ENCODE data around the gene MLLT3.

DNA sequence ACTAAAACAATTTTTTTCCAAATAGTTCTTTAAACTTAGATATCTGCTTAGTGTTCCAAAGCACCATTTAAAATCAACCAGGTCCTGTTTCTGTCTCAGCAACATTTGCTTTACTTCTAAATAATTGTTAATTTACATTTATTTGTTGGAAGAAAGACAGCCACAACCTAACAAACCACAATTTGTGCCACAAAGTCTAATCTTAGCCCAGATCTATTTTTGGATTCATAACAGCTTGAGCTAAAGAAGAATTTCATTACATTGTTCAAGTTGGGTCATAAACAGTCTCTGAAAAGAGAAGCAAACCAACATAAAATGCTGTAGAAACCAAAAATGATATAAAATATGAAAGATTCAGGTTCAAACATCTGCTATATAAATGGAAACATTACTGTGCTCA, 24.4 kb downstream of the MLLT3 start:
- TF ChIP-seq KDM4B (CRISPR knock-in tag; IDR thresholded peaks at IDR 0.05) (no peak), THAP7 (CRISPR knock-in tag; IDR thresholded peaks at IDR 0.05) (no peak)
- TF ChIP-seq, protein P1, sequence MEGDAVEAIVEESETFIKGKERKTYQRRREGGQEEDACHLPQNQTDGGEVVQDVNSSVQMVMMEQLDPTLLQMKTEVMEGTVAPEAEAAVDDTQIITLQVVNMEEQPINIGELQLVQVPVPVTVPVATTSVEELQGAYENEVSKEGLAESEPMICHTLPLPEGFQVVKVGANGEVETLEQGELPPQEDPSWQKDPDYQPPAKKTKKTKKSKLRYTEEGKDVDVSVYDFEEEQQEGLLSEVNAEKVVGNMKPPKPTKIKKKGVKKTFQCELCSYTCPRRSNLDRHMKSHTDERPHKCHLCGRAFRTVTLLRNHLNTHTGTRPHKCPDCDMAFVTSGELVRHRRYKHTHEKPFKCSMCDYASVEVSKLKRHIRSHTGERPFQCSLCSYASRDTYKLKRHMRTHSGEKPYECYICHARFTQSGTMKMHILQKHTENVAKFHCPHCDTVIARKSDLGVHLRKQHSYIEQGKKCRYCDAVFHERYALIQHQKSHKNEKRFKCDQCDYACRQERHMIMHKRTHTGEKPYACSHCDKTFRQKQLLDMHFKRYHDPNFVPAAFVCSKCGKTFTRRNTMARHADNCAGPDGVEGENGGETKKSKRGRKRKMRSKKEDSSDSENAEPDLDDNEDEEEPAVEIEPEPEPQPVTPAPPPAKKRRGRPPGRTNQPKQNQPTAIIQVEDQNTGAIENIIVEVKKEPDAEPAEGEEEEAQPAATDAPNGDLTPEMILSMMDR (CRISPR knock-in tag; IDR thresholded peaks at IDR 0.05): no peak

All from HepG2 (cell line).